ENCODE results near the gene NYAP2. TPM values are rescaled to one million over a fixed set of nuclear protein-coding genes. Genes with fewer than 3 reads are reported as not detected.

The NYAP2 gene
- polyA plus RNA-seq, 1 experiment = not detected

DNA sequence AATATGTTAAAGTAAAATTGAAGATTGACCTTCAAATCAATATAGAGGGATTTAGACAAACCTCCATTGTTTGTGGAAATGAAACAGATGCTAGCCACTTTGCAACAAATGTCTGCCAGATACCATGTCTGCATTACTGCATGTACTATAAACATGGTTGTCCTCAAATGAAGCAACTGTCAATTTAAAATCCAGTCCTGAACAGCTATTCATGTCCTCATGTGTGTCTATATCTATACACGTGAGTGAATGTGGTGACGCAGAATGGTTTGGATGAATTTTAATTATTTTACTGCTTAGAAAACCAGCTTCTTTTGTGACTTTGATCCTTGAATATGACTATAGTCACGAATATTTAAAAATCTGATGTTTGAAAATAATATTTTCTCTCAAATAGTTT, 71.5 kb downstream of the NYAP2 start:
- no peak for DNase-seq (ENCODE audit: low read depth, low spot score)
- TF ChIP-seq, protein P1, sequence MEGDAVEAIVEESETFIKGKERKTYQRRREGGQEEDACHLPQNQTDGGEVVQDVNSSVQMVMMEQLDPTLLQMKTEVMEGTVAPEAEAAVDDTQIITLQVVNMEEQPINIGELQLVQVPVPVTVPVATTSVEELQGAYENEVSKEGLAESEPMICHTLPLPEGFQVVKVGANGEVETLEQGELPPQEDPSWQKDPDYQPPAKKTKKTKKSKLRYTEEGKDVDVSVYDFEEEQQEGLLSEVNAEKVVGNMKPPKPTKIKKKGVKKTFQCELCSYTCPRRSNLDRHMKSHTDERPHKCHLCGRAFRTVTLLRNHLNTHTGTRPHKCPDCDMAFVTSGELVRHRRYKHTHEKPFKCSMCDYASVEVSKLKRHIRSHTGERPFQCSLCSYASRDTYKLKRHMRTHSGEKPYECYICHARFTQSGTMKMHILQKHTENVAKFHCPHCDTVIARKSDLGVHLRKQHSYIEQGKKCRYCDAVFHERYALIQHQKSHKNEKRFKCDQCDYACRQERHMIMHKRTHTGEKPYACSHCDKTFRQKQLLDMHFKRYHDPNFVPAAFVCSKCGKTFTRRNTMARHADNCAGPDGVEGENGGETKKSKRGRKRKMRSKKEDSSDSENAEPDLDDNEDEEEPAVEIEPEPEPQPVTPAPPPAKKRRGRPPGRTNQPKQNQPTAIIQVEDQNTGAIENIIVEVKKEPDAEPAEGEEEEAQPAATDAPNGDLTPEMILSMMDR (IDR thresholded peaks at IDR 0.05; ENCODE audit: low read depth, low read length) = no peak
- H3K9me3 ChIP-seq (ENCODE audit: control insufficient read depth, insufficient read depth, low read length) = no peaks in the 10 kb centered on the region
- POLR2A ChIA-PET = no interaction called here
- H3K4me3 ChIP-seq (ENCODE audit: low read depth, low read length) = no peak overlapping the region
- H3K27me3 ChIP-seq (ENCODE audit: control insufficient read depth, insufficient read depth, low read length) = no peaks in the 10 kb centered on the region
- CTCF ChIA-PET = no interaction called here
- H3K27ac ChIP-seq (ENCODE audit: low read depth, low read length) = no peak overlapping the region

DNA sequence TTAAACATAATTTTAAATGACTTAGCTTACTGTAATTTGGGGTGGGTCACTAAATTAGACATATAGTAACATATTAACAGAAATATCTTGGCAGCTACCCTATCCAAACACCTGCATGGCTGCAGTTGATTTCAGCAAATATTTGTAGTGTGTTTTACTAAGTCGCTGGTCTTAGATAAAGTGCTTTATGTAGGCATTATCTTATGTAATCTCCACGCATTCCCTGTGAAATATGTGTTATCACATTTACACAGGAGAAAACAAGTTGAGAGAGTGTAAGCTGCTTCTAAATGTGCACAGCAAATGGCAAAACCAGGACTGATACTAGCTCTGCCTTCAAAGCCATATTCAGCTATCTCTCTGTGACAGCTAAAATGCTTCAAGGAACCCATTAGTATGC, 72.0 kb downstream of the NYAP2 start:
- no peak overlapping the region for H3K27ac ChIP-seq (ENCODE audit: low read depth, low read length)
- ChIA-PET POLR2A (no interaction called here), CTCF (no interaction called here)
- no peaks in the 10 kb centered on the region for H3K27me3 ChIP-seq (ENCODE audit: control insufficient read depth, insufficient read depth, low read length)
- TF ChIP-seq, protein P1 (IDR thresholded peaks at IDR 0.05; ENCODE audit: low read depth, low read length) = no peak
- DNase-seq (ENCODE audit: low read depth, low spot score) = no peak
- H3K9me3 ChIP-seq (ENCODE audit: control insufficient read depth, insufficient read depth, low read length) = no peaks in the 10 kb centered on the region
- H3K4me3 ChIP-seq (ENCODE audit: low read depth, low read length) = no peak overlapping the region

DNA sequence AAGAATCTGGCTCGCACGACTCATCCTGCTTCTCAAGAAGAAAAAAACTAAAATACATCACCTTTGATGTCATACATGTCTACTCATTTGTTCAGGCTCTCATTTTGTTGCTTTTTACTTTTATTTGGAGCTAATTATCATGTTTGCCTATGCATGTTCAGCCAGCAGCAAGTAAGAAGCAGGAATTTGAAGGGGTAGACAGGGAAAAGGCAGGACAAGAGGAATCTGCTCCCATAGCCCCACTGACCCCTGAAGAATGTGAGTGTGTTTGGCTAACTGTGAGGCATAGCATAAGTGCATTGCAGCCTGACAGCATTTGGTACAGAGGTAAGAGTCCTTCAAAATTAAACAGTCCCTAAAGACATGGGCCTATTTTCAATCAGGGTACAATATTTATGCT, 72.7 kb downstream of the NYAP2 start:
- POLR2A ChIA-PET = no interaction called here
- TF ChIP-seq, protein P1 (IDR thresholded peaks at IDR 0.05; ENCODE audit: low read depth, low read length) = no peak
- no peaks in the 10 kb centered on the region for H3K27me3 ChIP-seq (ENCODE audit: control insufficient read depth, insufficient read depth, low read length)
- H3K9me3 ChIP-seq (ENCODE audit: control insufficient read depth, insufficient read depth, low read length) = no peaks in the 10 kb centered on the region
- DNase-seq (ENCODE audit: low read depth, low spot score) = no peak
- no peak overlapping the region for H3K27ac ChIP-seq (ENCODE audit: low read depth, low read length)
- no peak overlapping the region for H3K4me3 ChIP-seq (ENCODE audit: low read depth, low read length)
- CTCF ChIA-PET = no interaction called here

DNA sequence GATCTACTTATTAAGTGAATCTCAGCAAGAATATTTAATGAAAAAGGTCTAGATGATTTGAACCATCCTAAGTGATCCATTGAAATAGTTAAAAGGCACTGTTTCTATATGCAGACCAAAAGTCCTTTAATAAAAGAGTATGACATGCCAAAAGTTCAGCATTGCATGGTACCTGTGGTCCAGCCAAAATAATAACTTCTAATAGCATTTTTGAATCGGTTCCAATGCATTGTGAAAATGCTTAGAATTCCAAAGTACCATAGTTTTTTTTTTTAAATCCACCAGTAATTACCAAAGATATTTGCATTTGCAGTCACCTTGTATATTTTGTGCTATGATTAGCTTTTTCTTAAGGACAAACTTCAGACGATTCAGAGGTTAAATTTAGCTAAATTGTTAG, 79.9 kb downstream of the NYAP2 start:
- ChIA-PET POLR2A (no interaction called here), CTCF (interaction anchor here (0.7 kb wide), 1 partner anchor 1323 kb away, joined by 3 read pairs; no protein-coding TSS in a partner anchor)
- TF ChIP-seq, protein P1 (IDR thresholded peaks at IDR 0.05; ENCODE audit: low read depth, low read length) = no peak
- Histone ChIP-seq H3K4me3 (ENCODE audit: low read depth, low read length) (no peak overlapping the region), H3K27me3 (ENCODE audit: control insufficient read depth, insufficient read depth, low read length) (no peaks in the 10 kb centered on the region), H3K27ac (ENCODE audit: low read depth, low read length) (no peak overlapping the region), H3K9me3 (ENCODE audit: control insufficient read depth, insufficient read depth, low read length) (no peaks in the 10 kb centered on the region)
- DNase-seq (ENCODE audit: low read depth, low spot score) = no peak

DNA sequence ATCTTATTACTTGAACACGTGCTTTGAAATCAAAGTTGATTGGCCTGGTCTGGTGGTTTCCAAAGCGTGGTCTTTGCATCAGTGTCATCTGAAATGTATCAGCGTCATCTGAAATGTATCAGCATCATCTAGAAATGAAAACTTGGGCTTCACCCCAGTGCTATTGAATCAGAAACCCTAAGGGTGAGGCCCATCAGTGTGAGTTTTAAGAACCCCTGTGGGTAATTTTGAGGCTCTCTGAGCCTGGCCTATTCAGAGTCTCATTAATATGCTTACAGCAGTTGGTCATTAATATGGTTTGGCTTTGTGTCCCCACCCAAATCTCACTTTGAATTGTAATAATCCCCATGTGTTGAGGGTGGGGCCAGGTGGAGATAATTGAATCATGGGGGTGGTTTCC, 85.2 kb downstream of the NYAP2 start:
- Histone ChIP-seq H3K9me3 (ENCODE audit: control insufficient read depth, insufficient read depth, low read length) (no peaks in the 10 kb centered on the region), H3K4me3 (ENCODE audit: low read depth, low read length) (no peak overlapping the region), H3K27me3 (ENCODE audit: control insufficient read depth, insufficient read depth, low read length) (no peaks in the 10 kb centered on the region), H3K27ac (ENCODE audit: low read depth, low read length) (no peak overlapping the region)
- CTCF ChIA-PET = no interaction called here
- no peak for DNase-seq (ENCODE audit: low read depth, low spot score)
- POLR2A ChIA-PET = no interaction called here
- TF ChIP-seq, protein P1 (IDR thresholded peaks at IDR 0.05; ENCODE audit: low read depth, low read length) = no peak

All from AG04450 (cell line).